ENCODE measurements around the gene CREBBP.

- no peak for TF ChIP-seq USF1 (IDR thresholded peaks at IDR 0.05; ENCODE audit: borderline replicate concordance, low read depth)
- TF ChIP-seq REST (IDR thresholded peaks at IDR 0.05; ENCODE audit: low read depth, low read length): no peak
- no peak for TF ChIP-seq GATA2 (CRISPR knock-in tag; IDR thresholded peaks at IDR 0.05)
- TF ChIP-seq FOXJ3 (CRISPR knock-in tag; IDR thresholded peaks at IDR 0.05): no peak
- TF ChIP-seq USF2 (IDR thresholded peaks at IDR 0.05; ENCODE audit: borderline replicate concordance, low read depth, low read length): no peak
- TF ChIP-seq EZH2phosphoT487 (IDR thresholded peaks at IDR 0.05; ENCODE audit: borderline replicate concordance, low read depth): no peak
- TF ChIP-seq MAX (IDR thresholded peaks at IDR 0.05; ENCODE audit: low read depth): no peak
Observed at GRCh38 chr16:3695610-3696369, 184.7 kb downstream of the CREBBP start.
